HG03354 (cell line): ENCODE results near the gene MIGA1.
"Not testable (repeated sequence)": the region's sequence is repeated elsewhere in the genome, so short reads cannot be mapped to it uniquely, and the experiment has no call there.

ENCODE experiments used
- ATAC-seq: cut with Tn5 transposase; IDR thresholded peaks from one replicate; pipeline ENCODE4 v1.9.1; 2021; ENCODE audit warnings: mild to moderate bottlenecking; ENCODE audit not compliant: unreplicated experiment, poor library complexity, severe bottlenecking

Gene MIGA1

GRCh38 chr1:77779529-77780281, at the start of gene MIGA1:
TSS of gene MIGA1 (plus strand) at chr1:77779649. CDS start at chr1:77783253, 3,604 bp downstream.
- ATAC-seq = peak; percentile 91

GRCh38 chr1:77732090-77732489, 47.4 kb upstream of the MIGA1 start:
- no peak for ATAC-seq

GRCh38 chr1:77739235-77739634, 40.2 kb upstream of the MIGA1 start:
- no peak for ATAC-seq

GRCh38 chr1:77741316-77741715, 38.1 kb upstream of the MIGA1 start:
- ATAC-seq = no peak

GRCh38 chr1:77742011-77742555, 37.4 kb upstream of the MIGA1 start:
- no peak for ATAC-seq

GRCh38 chr1:77744576-77744975, 34.9 kb upstream of the MIGA1 start:
- no peak for ATAC-seq

- ATAC-seq = not testable (repeated sequence)
Measured at GRCh38 chr1:77749489-77749888, 30.0 kb upstream of the MIGA1 start.

- ATAC-seq = no peak
Measured at GRCh38 chr1:77756052-77756754, 23.2 kb upstream of the MIGA1 start.

GRCh38 chr1:77757066-77757584, 22.3 kb upstream of the MIGA1 start:
- ATAC-seq = no peak

- no peak for ATAC-seq
Measured at GRCh38 chr1:77757603-77758002, 21.8 kb upstream of the MIGA1 start.

- ATAC-seq = peak; percentile 94
Measured at GRCh38 chr1:77759071-77760028, 20.1 kb upstream of the MIGA1 start, which contains the start of gene USP33. TSS of gene USP33 (minus strand) at chr1:77759852. CDS start at chr1:77741697, 18,155 bp downstream.

GRCh38 chr1:77762072-77762476, 17.4 kb upstream of the MIGA1 start:
- ATAC-seq = no peak

GRCh38 chr1:77768006-77768405, 11.4 kb upstream of the MIGA1 start:
- ATAC-seq = no peak

GRCh38 chr1:77776007-77776700, 3.3 kb upstream of the MIGA1 start:
- no peak for ATAC-seq

GRCh38 chr1:77781683-77782082, 2.2 kb downstream of the MIGA1 start:
- no peak for ATAC-seq

- no peak for ATAC-seq
Measured at GRCh38 chr1:77783141-77783540, 3.7 kb downstream of the MIGA1 start.

- not testable (repeated sequence) for ATAC-seq
Measured at GRCh38 chr1:77786093-77786741, 6.8 kb downstream of the MIGA1 start.

GRCh38 chr1:77794550-77794949, 15.1 kb downstream of the MIGA1 start:
- ATAC-seq = no peak
